ENCODE results near the gene HEATR5A.

DNA sequence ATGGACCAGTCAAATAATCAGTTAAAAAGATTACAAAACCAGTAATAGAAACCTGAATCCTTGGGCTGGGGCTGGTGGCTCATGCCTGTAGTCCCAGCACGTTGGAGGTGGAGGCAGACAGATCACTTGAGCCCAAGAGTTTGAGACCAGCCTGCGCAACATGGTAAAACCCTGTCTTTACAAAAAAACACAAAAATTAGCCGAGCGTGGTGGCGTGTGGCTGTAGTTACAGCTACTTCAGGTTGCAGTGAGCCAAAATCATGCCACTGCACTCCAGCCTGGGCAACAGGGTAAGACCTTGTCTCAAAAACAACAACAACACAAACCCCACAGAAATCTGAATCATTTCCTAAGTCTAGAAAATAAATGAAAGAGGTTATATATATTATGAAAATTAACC is 100.6 kb downstream of the HEATR5A start:
- TF ChIP-seq, protein P1, sequence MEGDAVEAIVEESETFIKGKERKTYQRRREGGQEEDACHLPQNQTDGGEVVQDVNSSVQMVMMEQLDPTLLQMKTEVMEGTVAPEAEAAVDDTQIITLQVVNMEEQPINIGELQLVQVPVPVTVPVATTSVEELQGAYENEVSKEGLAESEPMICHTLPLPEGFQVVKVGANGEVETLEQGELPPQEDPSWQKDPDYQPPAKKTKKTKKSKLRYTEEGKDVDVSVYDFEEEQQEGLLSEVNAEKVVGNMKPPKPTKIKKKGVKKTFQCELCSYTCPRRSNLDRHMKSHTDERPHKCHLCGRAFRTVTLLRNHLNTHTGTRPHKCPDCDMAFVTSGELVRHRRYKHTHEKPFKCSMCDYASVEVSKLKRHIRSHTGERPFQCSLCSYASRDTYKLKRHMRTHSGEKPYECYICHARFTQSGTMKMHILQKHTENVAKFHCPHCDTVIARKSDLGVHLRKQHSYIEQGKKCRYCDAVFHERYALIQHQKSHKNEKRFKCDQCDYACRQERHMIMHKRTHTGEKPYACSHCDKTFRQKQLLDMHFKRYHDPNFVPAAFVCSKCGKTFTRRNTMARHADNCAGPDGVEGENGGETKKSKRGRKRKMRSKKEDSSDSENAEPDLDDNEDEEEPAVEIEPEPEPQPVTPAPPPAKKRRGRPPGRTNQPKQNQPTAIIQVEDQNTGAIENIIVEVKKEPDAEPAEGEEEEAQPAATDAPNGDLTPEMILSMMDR (IDR thresholded peaks at IDR 0.05 in 2 of 3, conservative IDR thresholded peaks at IDR 0.05 in 1 of 3; ENCODE audit: control insufficient read depth in 2 of 3, extremely low read depth in 1 of 3, insufficient read depth in 1 of 3, low read depth in 3 of 3, low read length in 3 of 3): no peak
- TF ChIP-seq SPI1 (IDR thresholded peaks at IDR 0.05; ENCODE audit: borderline replicate concordance, insufficient read depth, low read depth, low read length): no peak
- TF ChIP-seq ZBTB33 (IDR thresholded peaks at IDR 0.05): no peak
- TF ChIP-seq EGR1 (IDR thresholded peaks at IDR 0.05; ENCODE audit: borderline replicate concordance in 1 of 2, low read depth in 2 of 2, low read length in 2 of 2): no peak
- TF ChIP-seq SMC3 (IDR thresholded peaks at IDR 0.05; ENCODE audit: borderline replicate concordance, low read length): no peak
- no peak for TF ChIP-seq RAD21 (IDR thresholded peaks at IDR 0.05; ENCODE audit: insufficient read depth, low read depth, low read length)
- no peak for TF ChIP-seq ATF7 (IDR thresholded peaks at IDR 0.05; ENCODE audit: low read depth)
- TF ChIP-seq SREBF1 (IDR thresholded peaks at IDR 0.05; ENCODE audit: low read length): no peak
- no peak for TF ChIP-seq TBL1XR1 (IDR thresholded peaks at IDR 0.05; ENCODE audit: low read depth, low read length)
- no peak for TF ChIP-seq TCF7 (IDR thresholded peaks at IDR 0.05; ENCODE audit: borderline replicate concordance)
- no peak for TF ChIP-seq SIN3A (IDR thresholded peaks at IDR 0.05; ENCODE audit: low read depth, low read length)
- no peak for TF ChIP-seq NRF1 (conservative IDR thresholded peaks at IDR 0.05; ENCODE audit: low read depth, low read length)
- TF ChIP-seq ZNF24 (IDR thresholded peaks at IDR 0.05): no peak
- TF ChIP-seq RAD51 (IDR thresholded peaks at IDR 0.05): no peak
